ENCODE results near the gene PITX1. TPM values are rescaled to one million over a fixed set of nuclear protein-coding genes. Genes with fewer than 3 reads are reported as not detected.
A peak's percentile ranks its signal among the peaks of the same experiment; 100 is the strongest.
"Not testable (repeated sequence)": the region's sequence is repeated elsewhere in the genome, so short reads cannot be mapped to it uniquely, and the experiment has no call there.

Gene PITX1
- total RNA-seq (not detected), polyA plus RNA-seq (under 1 TPM in 1 of 2 donors, not detected in 1; 0.02 TPM)

- WGBS: 1% methylated on average over 49 of the region's 49 CpGs
- TF ChIP-seq NR2F2 (IDR thresholded peaks at IDR 0.05) (no peak), FOXA2 (IDR thresholded peaks at IDR 0.05) (no peak), SP1 (IDR thresholded peaks at IDR 0.05) (no peak), RXRA (IDR thresholded peaks at IDR 0.05) (no peak), JUND (IDR thresholded peaks at IDR 0.05) (no peak), HNF4A (conservative IDR thresholded peaks at IDR 0.05) (no peak), CTCF (IDR thresholded peaks at IDR 0.05; ENCODE audit: low read depth, low read length, missing input control) (no peak), GABPA (IDR thresholded peaks at IDR 0.05 in 1 of 2, conservative IDR thresholded peaks at IDR 0.05 in 1 of 2) (no peak), TAF1 (conservative IDR thresholded peaks at IDR 0.05) (no peak), EGR1 (IDR thresholded peaks at IDR 0.05; ENCODE audit: low read depth in 2 of 2) (no peak), RAD21 (IDR thresholded peaks at IDR 0.05) (no peak), FOXA1 (IDR thresholded peaks at IDR 0.05) (no peak), YY1 (IDR thresholded peaks at IDR 0.05) (no peak), HNF4G (IDR thresholded peaks at IDR 0.05) (no peak)
- TF ChIP-seq, protein P1, sequence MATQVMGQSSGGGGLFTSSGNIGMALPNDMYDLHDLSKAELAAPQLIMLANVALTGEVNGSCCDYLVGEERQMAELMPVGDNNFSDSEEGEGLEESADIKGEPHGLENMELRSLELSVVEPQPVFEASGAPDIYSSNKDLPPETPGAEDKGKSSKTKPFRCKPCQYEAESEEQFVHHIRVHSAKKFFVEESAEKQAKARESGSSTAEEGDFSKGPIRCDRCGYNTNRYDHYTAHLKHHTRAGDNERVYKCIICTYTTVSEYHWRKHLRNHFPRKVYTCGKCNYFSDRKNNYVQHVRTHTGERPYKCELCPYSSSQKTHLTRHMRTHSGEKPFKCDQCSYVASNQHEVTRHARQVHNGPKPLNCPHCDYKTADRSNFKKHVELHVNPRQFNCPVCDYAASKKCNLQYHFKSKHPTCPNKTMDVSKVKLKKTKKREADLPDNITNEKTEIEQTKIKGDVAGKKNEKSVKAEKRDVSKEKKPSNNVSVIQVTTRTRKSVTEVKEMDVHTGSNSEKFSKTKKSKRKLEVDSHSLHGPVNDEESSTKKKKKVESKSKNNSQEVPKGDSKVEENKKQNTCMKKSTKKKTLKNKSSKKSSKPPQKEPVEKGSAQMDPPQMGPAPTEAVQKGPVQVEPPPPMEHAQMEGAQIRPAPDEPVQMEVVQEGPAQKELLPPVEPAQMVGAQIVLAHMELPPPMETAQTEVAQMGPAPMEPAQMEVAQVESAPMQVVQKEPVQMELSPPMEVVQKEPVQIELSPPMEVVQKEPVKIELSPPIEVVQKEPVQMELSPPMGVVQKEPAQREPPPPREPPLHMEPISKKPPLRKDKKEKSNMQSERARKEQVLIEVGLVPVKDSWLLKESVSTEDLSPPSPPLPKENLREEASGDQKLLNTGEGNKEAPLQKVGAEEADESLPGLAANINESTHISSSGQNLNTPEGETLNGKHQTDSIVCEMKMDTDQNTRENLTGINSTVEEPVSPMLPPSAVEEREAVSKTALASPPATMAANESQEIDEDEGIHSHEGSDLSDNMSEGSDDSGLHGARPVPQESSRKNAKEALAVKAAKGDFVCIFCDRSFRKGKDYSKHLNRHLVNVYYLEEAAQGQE (IDR thresholded peaks at IDR 0.05): no peak
- TF ChIP-seq, protein P2, sequence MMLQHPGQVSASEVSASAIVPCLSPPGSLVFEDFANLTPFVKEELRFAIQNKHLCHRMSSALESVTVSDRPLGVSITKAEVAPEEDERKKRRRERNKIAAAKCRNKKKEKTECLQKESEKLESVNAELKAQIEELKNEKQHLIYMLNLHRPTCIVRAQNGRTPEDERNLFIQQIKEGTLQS (IDR thresholded peaks at IDR 0.05): no peak
- TF ChIP-seq, protein P3, sequence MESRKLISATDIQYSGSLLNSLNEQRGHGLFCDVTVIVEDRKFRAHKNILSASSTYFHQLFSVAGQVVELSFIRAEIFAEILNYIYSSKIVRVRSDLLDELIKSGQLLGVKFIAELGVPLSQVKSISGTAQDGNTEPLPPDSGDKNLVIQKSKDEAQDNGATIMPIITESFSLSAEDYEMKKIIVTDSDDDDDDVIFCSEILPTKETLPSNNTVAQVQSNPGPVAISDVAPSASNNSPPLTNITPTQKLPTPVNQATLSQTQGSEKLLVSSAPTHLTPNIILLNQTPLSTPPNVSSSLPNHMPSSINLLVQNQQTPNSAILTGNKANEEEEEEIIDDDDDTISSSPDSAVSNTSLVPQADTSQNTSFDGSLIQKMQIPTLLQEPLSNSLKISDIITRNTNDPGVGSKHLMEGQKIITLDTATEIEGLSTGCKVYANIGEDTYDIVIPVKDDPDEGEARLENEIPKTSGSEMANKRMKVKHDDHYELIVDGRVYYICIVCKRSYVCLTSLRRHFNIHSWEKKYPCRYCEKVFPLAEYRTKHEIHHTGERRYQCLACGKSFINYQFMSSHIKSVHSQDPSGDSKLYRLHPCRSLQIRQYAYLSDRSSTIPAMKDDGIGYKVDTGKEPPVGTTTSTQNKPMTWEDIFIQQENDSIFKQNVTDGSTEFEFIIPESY (IDR thresholded peaks at IDR 0.05): no peak
Measured at GRCh38 chr5:135033901-135034235, at the start of gene PITX1. PITX1 (minus strand) TSS chr5:135034228; CDS start chr5:135033881, 347 bp downstream.

DNA sequence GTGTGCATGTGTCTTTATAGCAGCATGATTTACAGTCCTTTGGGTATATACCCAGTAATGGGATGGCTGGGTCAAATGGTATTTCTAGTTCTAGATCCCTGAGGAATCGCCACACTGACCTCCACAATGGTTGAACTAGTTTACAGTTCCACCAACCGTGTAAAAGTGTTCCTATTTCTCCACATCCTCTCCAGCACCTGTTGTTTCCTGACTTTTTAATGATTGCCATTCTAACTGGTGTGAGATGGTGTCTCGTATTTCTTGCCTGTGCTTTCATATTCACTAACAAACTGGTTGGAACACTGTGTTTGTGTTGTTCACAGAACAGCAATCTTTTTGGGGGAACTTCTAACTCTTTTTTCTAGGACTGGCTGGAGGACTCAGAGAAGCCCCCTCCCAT, 49.3 kb upstream of the PITX1 start:
- not testable (repeated sequence) for H3K4me1 ChIP-seq (ENCODE audit: control insufficient read depth in 4 of 4, insufficient read depth in 4 of 4, low read length in 3 of 4); H3K27me3 ChIP-seq (ENCODE audit: control insufficient read depth in 4 of 4, insufficient read depth in 4 of 4, low read length in 3 of 4); H3K36me3 ChIP-seq (ENCODE audit: control insufficient read depth in 4 of 4, insufficient read depth in 3 of 4, low read depth in 1 of 4, low read length in 3 of 4); H3K27ac ChIP-seq (ENCODE audit: low read depth in 1 of 2, low read length in 2 of 2); H3K9me3 ChIP-seq (ENCODE audit: control insufficient read depth in 4 of 4, low read length in 3 of 4); H3K4me3 ChIP-seq (ENCODE audit: low read depth in 1 of 3, low read length in 3 of 3); H3K9ac ChIP-seq (ENCODE audit: low read depth in 1 of 2, low read length in 2 of 2); DNase-seq (ENCODE audit: low spot score)
- 77% methylated on average over 3 of the region's 3 CpGs for WGBS

More at GRCh38 chr5:135033901-135034235, at the start of gene PITX1:
- Histone ChIP-seq H3K4me3 (ENCODE audit: low read depth in 1 of 3, low read length in 3 of 3) (peak within 1 kb of the TSS in 1 of 3 donors; percentile 49), H3K9ac (ENCODE audit: low read depth in 1 of 2, low read length in 2 of 2) (no peak within 1 kb of the TSS), H3K36me3 (ENCODE audit: control insufficient read depth in 4 of 4, insufficient read depth in 3 of 4, low read depth in 1 of 4, low read length in 3 of 4) (no peaks in the 10 kb centered on the region), H3K27me3 (ENCODE audit: control insufficient read depth in 4 of 4, insufficient read depth in 4 of 4, low read length in 3 of 4) (peaks cover 11 to 56% (median 33%) of the 10 kb centered on the region in 4 donors), H3K27ac (ENCODE audit: low read depth in 1 of 2, low read length in 2 of 2) (no peak within 1 kb of the TSS), H3K4me1 (ENCODE audit: control insufficient read depth in 4 of 4, insufficient read depth in 4 of 4, low read length in 3 of 4) (peaks cover 24 to 37% (median 25%) of the 10 kb centered on the region in 4 donors), H3K9me3 (ENCODE audit: control insufficient read depth in 4 of 4, low read length in 3 of 4) (peaks cover 0 to 11% (median 3%) of the 10 kb centered on the region in 4 donors)
- no peak for DNase-seq (ENCODE audit: low spot score)

All from liver (tissue), 9 donors.